HG03354 (cell line): ENCODE measurements around the gene PTGS1.
"Not testable (repeated sequence)": the region's sequence is repeated elsewhere in the genome, so short reads cannot be mapped to it uniquely, and the experiment has no call there.

ENCODE experiments used
- ATAC-seq: cut with Tn5 transposase; IDR thresholded peaks from one replicate; pipeline ENCODE4 v1.9.1; 2021; ENCODE audit warnings: mild to moderate bottlenecking; ENCODE audit not compliant: unreplicated experiment, poor library complexity, severe bottlenecking

Gene PTGS1

GRCh38 chr9:122370869-122371755 lies at the start of gene PTGS1:
Gene PTGS1, plus strand, starts transcription at chr9:122371024. Its CDS starts 61 bp downstream, at chr9:122371085.
- peak; percentile 71 for ATAC-seq

GRCh38 chr9:122322553-122322952 lies 48.3 kb upstream of the PTGS1 start:
- ATAC-seq: no peak

- not testable (repeated sequence) for ATAC-seq
Measured at GRCh38 chr9:122324665-122325064, 46.2 kb upstream of the PTGS1 start.

- ATAC-seq: no peak
Measured at GRCh38 chr9:122325124-122325523, 45.7 kb upstream of the PTGS1 start.

- no peak for ATAC-seq
Measured at GRCh38 chr9:122327175-122327574, 43.6 kb upstream of the PTGS1 start.

GRCh38 chr9:122329597-122329996 lies 41.2 kb upstream of the PTGS1 start:
- no peak for ATAC-seq

GRCh38 chr9:122330466-122330865 lies 40.4 kb upstream of the PTGS1 start:
- ATAC-seq: not testable (repeated sequence)

GRCh38 chr9:122331523-122331927 lies 39.3 kb upstream of the PTGS1 start:
- no peak for ATAC-seq

- ATAC-seq: no peak
Measured at GRCh38 chr9:122332083-122332482, 38.7 kb upstream of the PTGS1 start.

GRCh38 chr9:122332644-122333043 lies 38.2 kb upstream of the PTGS1 start:
- no peak for ATAC-seq

- no peak for ATAC-seq
Measured at GRCh38 chr9:122333169-122333808, 37.5 kb upstream of the PTGS1 start.

GRCh38 chr9:122334916-122335315 lies 35.9 kb upstream of the PTGS1 start:
- no peak for ATAC-seq

GRCh38 chr9:122336189-122336588 lies 34.6 kb upstream of the PTGS1 start:
- ATAC-seq: no peak

GRCh38 chr9:122336866-122337555 lies 33.8 kb upstream of the PTGS1 start:
- no peak for ATAC-seq

GRCh38 chr9:122337556-122337929 lies 33.3 kb upstream of the PTGS1 start:
- no peak for ATAC-seq

GRCh38 chr9:122338536-122338935 lies 32.3 kb upstream of the PTGS1 start:
- ATAC-seq: no peak

GRCh38 chr9:122338994-122339393 lies 31.8 kb upstream of the PTGS1 start:
- no peak for ATAC-seq

- ATAC-seq: no peak
Measured at GRCh38 chr9:122339579-122339978, 31.2 kb upstream of the PTGS1 start.

GRCh38 chr9:122340161-122340560 lies 30.7 kb upstream of the PTGS1 start:
- ATAC-seq: no peak

GRCh38 chr9:122342323-122343050 lies 28.3 kb upstream of the PTGS1 start:
- ATAC-seq: no peak
